Neural cell (in vitro differentiated cells): ENCODE measurements around the gene PLA2G15. TPM values are rescaled to one million over a fixed set of nuclear protein-coding genes. Genes with fewer than 3 reads are reported as not detected.

ENCODE experiments used
- H2AFZ ChIP-seq: fragments of 200-600, 300-800 bp; sonication (generic), shearing (Covaris generic); 2 replicates; pipeline ENCODE4 v1.6.0; 2014; ENCODE audit warnings: low read depth, mild to moderate bottlenecking, antibody characterized with exemption, low read length, moderate library complexity
- H3F3A ChIP-seq: fragments of 200-600 bp; shearing (Covaris generic); 2 replicates; pipeline ENCODE4 v1.6.1; 2016; ENCODE audit warnings: mild to moderate bottlenecking, moderate library complexity, mixed read lengths, antibody characterized with exemption, low read length; ENCODE audit not compliant: insufficient read depth, poor library complexity, severe bottlenecking
- H3K27ac ChIP-seq: fragments of 200-600, 300-800 bp; sonication (generic), shearing (Covaris generic); 2 replicates; pipeline ENCODE4 v1.5.1; 2014; ENCODE audit warnings: mild to moderate bottlenecking, low read length, moderate library complexity
- H3K27me3 ChIP-seq: fragments of 300-800, 200-600 bp; sonication (generic), shearing (Covaris generic); 2 replicates; pipeline ENCODE4 v1.6.0; 2014; ENCODE audit warnings: mild to moderate bottlenecking, low read depth, low read length, moderate library complexity; ENCODE audit not compliant: insufficient read depth
- H3K36me3 ChIP-seq: fragments of 300-800, 200-600 bp; sonication (generic), shearing (Covaris generic); 2 replicates; pipeline ENCODE4 v1.5.1; 2014; ENCODE audit warnings: mild to moderate bottlenecking, antibody characterized with exemption, low read length, moderate library complexity; ENCODE audit not compliant: insufficient read depth
- H3K4me2 ChIP-seq: fragments of 300-800, 200-600 bp; sonication (generic), shearing (Covaris generic); 2 replicates; pipeline ENCODE4 v1.6.0; 2014; ENCODE audit warnings: mild to moderate bottlenecking, low read length
- H3K4me3 ChIP-seq: fragments of 300-800, 200-600 bp; sonication (generic), shearing (Covaris generic); 2 replicates; pipeline ENCODE4 v1.5.1; 2014; ENCODE audit warnings: mild to moderate bottlenecking, low read length, moderate library complexity
- H3K79me2 ChIP-seq: fragments of 200-600 bp; shearing (Covaris generic); replicated peaks from 2 replicates; pipeline ENCODE4 v1.6.0; 2014; ENCODE audit warnings: mild to moderate bottlenecking, low read length, moderate library complexity; ENCODE audit not compliant: insufficient read depth
- H3K9ac ChIP-seq: fragments of 300-800, 200-600 bp; sonication (generic), shearing (Covaris generic); 2 replicates; pipeline ENCODE4 v1.6.1; 2016; ENCODE audit warnings: mild to moderate bottlenecking, low read length, mixed read lengths
- H3K9me2 ChIP-seq: fragments of 200-600 bp; shearing (Covaris generic); 2 replicates; pipeline ENCODE4 v1.6.1; 2016; ENCODE audit warnings: mild to moderate bottlenecking, low read length, mixed read lengths; ENCODE audit not compliant: insufficient read depth
- H3K9me3 ChIP-seq: fragments of 200-600, 300-800 bp; sonication (generic), shearing (Covaris generic); 2 replicates; pipeline ENCODE4 v1.6.1; 2016; ENCODE audit warnings: mild to moderate bottlenecking, mixed run types, low read length, moderate library complexity, mixed read lengths
- H4K20me1 ChIP-seq: fragments of 200-600 bp; shearing (Covaris generic); 2 replicates; pipeline ENCODE4 v1.6.1; 2016; ENCODE audit warnings: mild to moderate bottlenecking, mixed run types; ENCODE audit not compliant: insufficient read depth
- EP300 ChIP-seq: fragments of 450-650 bp; conservative IDR thresholded peaks from 2 replicates; pipeline ENCODE4 v1.6.1; 2014; ENCODE audit warnings: antibody characterized with exemption, mild to moderate bottlenecking, moderate library complexity; ENCODE audit not compliant: poor library complexity, severe bottlenecking
- EZH2 ChIP-seq: fragments of 200-600, 300-800 bp; shearing (Covaris generic), sonication (generic); IDR thresholded peaks from 2 replicates; pipeline ENCODE4 v1.6.1; 2014; ENCODE audit warnings: antibody characterized with exemption, low read length, borderline replicate concordance, mild to moderate bottlenecking; ENCODE audit not compliant: insufficient read depth, poor library complexity, severe bottlenecking
- MXI1 ChIP-seq: fragments of 450-650 bp; conservative IDR thresholded peaks from 2 replicates; pipeline ENCODE4 v1.6.1; 2014; ENCODE audit warnings: antibody characterized with exemption, mild to moderate bottlenecking; ENCODE audit not compliant: poor library complexity, severe bottlenecking
- POLR2AphosphoS5 ChIP-seq: IDR thresholded peaks from 2 replicates; pipeline ENCODE4 v1.6.1; 2012
- RAD21 ChIP-seq: fragments of 450-650 bp; conservative IDR thresholded peaks from 2 replicates; pipeline ENCODE4 v1.6.1; 2014; ENCODE audit warnings: antibody characterized with exemption, mild to moderate bottlenecking, moderate library complexity
- SMC3 ChIP-seq: fragments of 450-650 bp; conservative IDR thresholded peaks from 2 replicates; pipeline ENCODE4 v1.6.1; 2014; ENCODE audit warnings: antibody characterized with exemption, mild to moderate bottlenecking, moderate library complexity; ENCODE audit not compliant: poor library complexity
- TAF1 ChIP-seq: IDR thresholded peaks from 2 replicates; pipeline ENCODE4 v1.6.1; 2012; ENCODE audit warnings: low read depth
- polyA plus RNA-seq: library from polyadenylated mRNA; depleted of rRNA; stranded (reverse); fragments of >200 nt; gene quantifications from 2 replicates; pipeline ENCODE4 v1.2.3, GENCODE V29; 2014
- TF ChIP-seq, protein P1 (sequence below): IDR thresholded peaks from 2 replicates; pipeline ENCODE4 v1.6.1; 2012; ENCODE audit warnings: borderline replicate concordance
- TF ChIP-seq, protein P2 (sequence below): fragments of 450-650 bp; IDR thresholded peaks from 2 replicates; pipeline ENCODE4 v1.5.1; 2014; ENCODE audit warnings: antibody characterized with exemption, mild to moderate bottlenecking, moderate library complexity; ENCODE audit not compliant: poor library complexity, severe bottlenecking

PLA2G15 gene
- polyA plus RNA-seq, 1 donor from 2014 or later = 19.6 TPM

DNA sequence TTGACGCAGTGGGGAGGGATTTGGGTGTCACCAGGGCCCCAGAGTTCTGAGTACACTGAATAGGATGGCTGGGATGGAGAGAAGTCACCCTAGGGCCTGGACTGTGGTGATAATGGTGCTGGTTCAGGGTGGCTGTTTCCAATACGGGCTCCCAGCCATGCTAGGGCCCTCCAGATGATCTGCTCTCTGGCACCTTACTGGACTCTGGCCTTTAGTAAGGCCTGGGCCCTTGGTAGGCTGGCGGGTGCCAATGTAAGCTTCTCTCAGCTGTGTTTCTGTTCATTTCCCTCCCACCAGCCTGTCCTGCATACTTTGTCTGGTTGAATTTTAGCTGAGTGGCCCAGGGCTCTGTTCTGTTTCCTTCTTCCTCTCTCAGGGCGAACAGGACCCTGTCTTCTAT is 2.8 kb downstream of the PLA2G15 start:
- no peak overlapping the region for H2AFZ ChIP-seq
- H3K36me3 ChIP-seq = no peaks in the 10 kb centered on the region
- H3K27me3 ChIP-seq = no peaks in the 10 kb centered on the region
- H3K79me2 ChIP-seq = no peaks in the 10 kb centered on the region
- no peaks in the 10 kb centered on the region for H3K9me3 ChIP-seq
- H3K27ac ChIP-seq = no peak overlapping the region
- no peaks in the 10 kb centered on the region for H3K9me2 ChIP-seq
- no peak overlapping the region for H3K9ac ChIP-seq
- TF ChIP-seq POLR2AphosphoS5 = no peak
- TF ChIP-seq, protein P1, sequence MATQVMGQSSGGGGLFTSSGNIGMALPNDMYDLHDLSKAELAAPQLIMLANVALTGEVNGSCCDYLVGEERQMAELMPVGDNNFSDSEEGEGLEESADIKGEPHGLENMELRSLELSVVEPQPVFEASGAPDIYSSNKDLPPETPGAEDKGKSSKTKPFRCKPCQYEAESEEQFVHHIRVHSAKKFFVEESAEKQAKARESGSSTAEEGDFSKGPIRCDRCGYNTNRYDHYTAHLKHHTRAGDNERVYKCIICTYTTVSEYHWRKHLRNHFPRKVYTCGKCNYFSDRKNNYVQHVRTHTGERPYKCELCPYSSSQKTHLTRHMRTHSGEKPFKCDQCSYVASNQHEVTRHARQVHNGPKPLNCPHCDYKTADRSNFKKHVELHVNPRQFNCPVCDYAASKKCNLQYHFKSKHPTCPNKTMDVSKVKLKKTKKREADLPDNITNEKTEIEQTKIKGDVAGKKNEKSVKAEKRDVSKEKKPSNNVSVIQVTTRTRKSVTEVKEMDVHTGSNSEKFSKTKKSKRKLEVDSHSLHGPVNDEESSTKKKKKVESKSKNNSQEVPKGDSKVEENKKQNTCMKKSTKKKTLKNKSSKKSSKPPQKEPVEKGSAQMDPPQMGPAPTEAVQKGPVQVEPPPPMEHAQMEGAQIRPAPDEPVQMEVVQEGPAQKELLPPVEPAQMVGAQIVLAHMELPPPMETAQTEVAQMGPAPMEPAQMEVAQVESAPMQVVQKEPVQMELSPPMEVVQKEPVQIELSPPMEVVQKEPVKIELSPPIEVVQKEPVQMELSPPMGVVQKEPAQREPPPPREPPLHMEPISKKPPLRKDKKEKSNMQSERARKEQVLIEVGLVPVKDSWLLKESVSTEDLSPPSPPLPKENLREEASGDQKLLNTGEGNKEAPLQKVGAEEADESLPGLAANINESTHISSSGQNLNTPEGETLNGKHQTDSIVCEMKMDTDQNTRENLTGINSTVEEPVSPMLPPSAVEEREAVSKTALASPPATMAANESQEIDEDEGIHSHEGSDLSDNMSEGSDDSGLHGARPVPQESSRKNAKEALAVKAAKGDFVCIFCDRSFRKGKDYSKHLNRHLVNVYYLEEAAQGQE = no peak
- TF ChIP-seq, protein P2, sequence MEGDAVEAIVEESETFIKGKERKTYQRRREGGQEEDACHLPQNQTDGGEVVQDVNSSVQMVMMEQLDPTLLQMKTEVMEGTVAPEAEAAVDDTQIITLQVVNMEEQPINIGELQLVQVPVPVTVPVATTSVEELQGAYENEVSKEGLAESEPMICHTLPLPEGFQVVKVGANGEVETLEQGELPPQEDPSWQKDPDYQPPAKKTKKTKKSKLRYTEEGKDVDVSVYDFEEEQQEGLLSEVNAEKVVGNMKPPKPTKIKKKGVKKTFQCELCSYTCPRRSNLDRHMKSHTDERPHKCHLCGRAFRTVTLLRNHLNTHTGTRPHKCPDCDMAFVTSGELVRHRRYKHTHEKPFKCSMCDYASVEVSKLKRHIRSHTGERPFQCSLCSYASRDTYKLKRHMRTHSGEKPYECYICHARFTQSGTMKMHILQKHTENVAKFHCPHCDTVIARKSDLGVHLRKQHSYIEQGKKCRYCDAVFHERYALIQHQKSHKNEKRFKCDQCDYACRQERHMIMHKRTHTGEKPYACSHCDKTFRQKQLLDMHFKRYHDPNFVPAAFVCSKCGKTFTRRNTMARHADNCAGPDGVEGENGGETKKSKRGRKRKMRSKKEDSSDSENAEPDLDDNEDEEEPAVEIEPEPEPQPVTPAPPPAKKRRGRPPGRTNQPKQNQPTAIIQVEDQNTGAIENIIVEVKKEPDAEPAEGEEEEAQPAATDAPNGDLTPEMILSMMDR = no peak
- no peak for TF ChIP-seq TAF1
- no peak for TF ChIP-seq EP300
- no peak for TF ChIP-seq MXI1
- TF ChIP-seq SMC3 = no peak
- TF ChIP-seq RAD21 = no peak
- no peak for TF ChIP-seq EZH2
- H3F3A ChIP-seq = no peaks in the 10 kb centered on the region
- no peak overlapping the region for H3K4me2 ChIP-seq
- no peak overlapping the region for H3K4me3 ChIP-seq
- H4K20me1 ChIP-seq = no peaks in the 10 kb centered on the region

DNA sequence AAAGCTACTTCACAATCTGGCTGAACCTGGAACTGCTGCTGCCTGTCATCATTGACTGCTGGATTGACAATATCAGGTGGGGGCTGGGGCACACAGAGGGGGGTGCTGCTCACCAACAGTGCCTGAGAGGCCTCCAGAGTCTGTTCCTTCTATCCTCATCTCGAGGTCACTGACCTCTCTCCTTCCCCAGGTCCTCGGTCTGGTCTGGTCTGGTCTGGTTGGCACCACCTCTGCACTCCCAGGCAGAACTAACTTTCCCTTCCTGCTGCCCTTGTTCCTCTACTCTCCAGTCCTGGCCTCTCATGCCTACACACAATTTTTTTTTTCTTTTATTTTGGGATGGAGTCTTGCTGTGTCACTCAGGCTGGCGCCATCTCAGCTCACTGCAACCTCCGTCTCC is 4.2 kb downstream of the PLA2G15 start:
- H3K4me2 ChIP-seq = no peak overlapping the region
- H3K4me3 ChIP-seq = no peak overlapping the region
- H3K9me2 ChIP-seq = no peaks in the 10 kb centered on the region
- no peaks in the 10 kb centered on the region for H3K36me3 ChIP-seq
- TF ChIP-seq EZH2 (no peak), POLR2AphosphoS5 (no peak), EP300 (no peak), MXI1 (no peak), RAD21 (no peak), SMC3 (no peak), TAF1 (no peak)
- TF ChIP-seq, protein P2 = no peak
- TF ChIP-seq, protein P1 = no peak
- H3K27ac ChIP-seq = no peak overlapping the region
- no peak overlapping the region for H2AFZ ChIP-seq
- no peak overlapping the region for H3K9ac ChIP-seq
- no peaks in the 10 kb centered on the region for H3K9me3 ChIP-seq
- H3K27me3 ChIP-seq = no peaks in the 10 kb centered on the region
- H3K79me2 ChIP-seq = no peaks in the 10 kb centered on the region
- H4K20me1 ChIP-seq = no peaks in the 10 kb centered on the region
- H3F3A ChIP-seq = no peaks in the 10 kb centered on the region
